Transverse colon (tissue), 4 donors: ENCODE measurements around the gene CDT1. TPM values are rescaled to one million over a fixed set of nuclear protein-coding genes. Genes with fewer than 3 reads are reported as not detected.

Experiments
- DNase-seq: peaks from one replicate; pipeline ENCODE4 v3.0.0-alpha.2; 2019
- H3K27ac ChIP-seq, 4 donors: fragments of 200-600 bp; sonication (generic); 2 replicates each; pipeline ENCODE4 v1.5.1; 2016 to 2018; ENCODE audit warnings: inconsistent platforms in 4 of 4
- H3K27me3 ChIP-seq: fragments of 200-600 bp; sonication (generic); 2 replicates; pipeline ENCODE4 v1.5.1; 2017; ENCODE audit warnings: inconsistent platforms
- H3K36me3 ChIP-seq, 4 donors: fragments of 200-600 bp; sonication (generic); 2 replicates each; pipeline ENCODE4 v1.5.1; 2017 to 2019; ENCODE audit warnings: inconsistent platforms in 4 of 4
- H3K4me1 ChIP-seq, 4 donors: fragments of 200-600 bp; sonication (generic); 2 replicates each; pipeline ENCODE4 v1.5.1; 2017 to 2020; ENCODE audit warnings: inconsistent platforms in 4 of 4
- H3K4me3 ChIP-seq, 4 donors: fragments of 200-600 bp; sonication (generic); 1 replicate in 1 of 4; 2 replicates in 3 of 4; pipeline versions ENCODE4 v1.5.1 to v1.6.1; 2017 to 2019; ENCODE audit warnings: inconsistent platforms in 4 of 4
- H3K9me3 ChIP-seq, 2 donors: fragments of 200-600 bp; sonication (generic); 2 replicates each; pipeline ENCODE4 v1.5.1; 2017 to 2019; ENCODE audit warnings: inconsistent platforms in 2 of 2
- CTCF ChIP-seq, 5 experiments: fragments of 200-600 bp in 3 of 5; fragments of 450-650 bp in 2 of 5; sonication (generic) in 3 of 5; IDR thresholded peaks; 1 replicate in 2 of 5; 2 replicates in 3 of 5; pipeline ENCODE4 v1.5.1; 2016 to 2017; ENCODE audit warnings: antibody characterized with exemption in 5 of 5, inconsistent platforms in 3 of 5, mild to moderate bottlenecking in 2 of 5, moderate library complexity in 1 of 5
- EP300 ChIP-seq: sonication (generic); formaldehyde crosslinking; IDR thresholded peaks from one replicate; pipeline ENCODE4 v1.6.1; 2017; ENCODE audit warnings: antibody characterized with exemption, low read depth
- POLR2A ChIP-seq: fragments of 450-650 bp; IDR thresholded peaks from one replicate; pipeline ENCODE4 v1.6.1; 2016; ENCODE audit warnings: antibody characterized with exemption, mild to moderate bottlenecking, moderate library complexity
- POLR2AphosphoS5 ChIP-seq, 3 donors: sonication (generic); formaldehyde crosslinking; IDR thresholded peaks; one replicate each; pipeline ENCODE4 v1.6.1; 2016; ENCODE audit warnings: antibody characterized with exemption in 3 of 3
- WGBS, 2 donors: methylation state at CpG; one replicate each; pipeline ENCODE4 v1.1.5; 2018; ENCODE audit warnings: low coverage in 1 of 2; 5-methylcytosine and 5-hydroxymethylcytosine counted together
- in situ Hi-C, 4 donors: fragments of 200-750 bp; cut with MboI; loops; one replicate each; pipeline versions ENCODE4 v1.15.0 to v1.15.1; 2017; ENCODE audit warnings: low sequenced_read_pairs in 3 of 4, low pct_ligation_motif_present in 1 of 4, low pct_unique_long_range_greater_than_20kb in 1 of 4
- intact Hi-C: fragments of 100-400 bp; cut with DNase I; formaldehyde crosslinking; loops from one replicate; pipeline ENCODE4 v1.15.1; 2023; ENCODE audit warnings: low total_unique reads
- total RNA-seq, 4 donors: library from RNA; depleted of rRNA; stranded (reverse); fragments of >200 nt; gene quantifications; one replicate each; pipeline ENCODE4 v1.1.0, GENCODE V29; 2016

The CDT1 gene
- total RNA-seq, 4 donors from 2014 or later, result 3.8 to 12.5 (median 6.7) TPM; not detected in 1

- Histone ChIP-seq H3K27ac (no peak overlapping the region), H3K27me3 (no peaks in the 10 kb centered on the region), H3K4me3 (no peak overlapping the region), H3K9me3 (no peaks in the 10 kb centered on the region), H3K36me3 (peaks cover 0 to 13% (median 4%) of the 10 kb centered on the region in 4 donors), H3K4me1 (no peaks in the 10 kb centered on the region)
- TF ChIP-seq POLR2AphosphoS5 (IDR thresholded peaks at IDR 0.05), result no peak
- no peak for TF ChIP-seq EP300
- TF ChIP-seq CTCF (IDR thresholded peaks at IDR 0.05), result no peak
- no peak for TF ChIP-seq POLR2A
- intact Hi-C loops, result no loop called here
- WGBS, 2 donors, result 89% methylated on average over 25 of the region's 39 CpGs; no CpG with 5 or more reads in 1 of the 2 donors
- DNase-seq, result no peak
- in situ Hi-C loops, result no loop called here
Observed at GRCh38 chr16:88839026-88839529, 35.5 kb downstream of the CDT1 start.

DNA sequence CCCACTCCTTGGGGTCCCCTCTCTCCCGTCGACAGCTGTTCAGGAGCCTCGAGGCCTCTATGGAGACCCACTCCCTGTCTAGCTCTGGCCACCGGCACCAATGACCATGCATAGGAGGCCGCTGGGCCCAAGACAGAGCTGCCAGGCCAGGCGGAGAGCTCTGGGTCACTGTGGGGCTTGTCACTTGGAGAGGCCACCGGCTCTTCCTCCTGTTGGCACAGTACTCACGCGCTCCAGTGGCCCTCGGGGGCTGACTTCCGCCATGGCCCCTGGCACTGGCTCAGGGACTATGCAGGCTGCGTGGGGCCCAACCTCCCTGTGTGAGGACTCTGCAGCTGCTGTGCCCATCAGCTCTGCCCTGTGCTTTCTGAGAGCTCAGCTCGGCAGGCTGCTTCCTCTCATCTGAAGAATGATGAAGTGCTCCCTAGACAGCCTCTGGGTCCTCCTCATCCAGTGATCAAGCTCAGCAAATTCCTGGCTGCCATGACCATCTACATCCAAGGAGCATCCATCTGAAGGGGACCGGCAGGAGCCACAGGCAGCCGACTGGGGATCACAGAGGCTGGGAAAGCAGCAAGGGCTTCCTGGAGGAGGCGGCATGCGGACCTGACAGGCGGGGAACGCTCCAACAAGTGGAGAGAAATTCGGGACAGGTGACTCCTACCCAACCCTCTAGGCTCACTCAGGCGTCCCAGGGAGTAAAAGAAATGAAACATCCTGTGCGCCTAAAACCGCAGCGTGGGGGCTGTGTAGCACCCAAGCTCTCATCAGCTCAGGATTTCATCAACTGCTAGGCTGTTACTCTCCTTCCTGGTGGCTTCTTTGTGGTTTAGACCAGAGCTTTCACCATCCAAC lies 36.4 kb downstream of the CDT1 start:
- DNase-seq, result no peak
- H3K9me3 ChIP-seq, result no peaks in the 10 kb centered on the region
- H3K4me1 ChIP-seq, result no peaks in the 10 kb centered on the region
- no peaks in the 10 kb centered on the region for H3K27me3 ChIP-seq
- WGBS, 2 donors, result 92 to 100% methylated on average over 1 to 24 of the region's 24 CpGs
- intact Hi-C loops, result no loop called here
- peaks cover 0 to 13% (median 4%) of the 10 kb centered on the region in 4 donors for H3K36me3 ChIP-seq
- no peak overlapping the region for H3K4me3 ChIP-seq
- H3K27ac ChIP-seq, result no peak overlapping the region
- in situ Hi-C loops, result no loop called here
- TF ChIP-seq POLR2AphosphoS5 (IDR thresholded peaks at IDR 0.05) (no peak), CTCF (IDR thresholded peaks at IDR 0.05) (no peak), POLR2A (no peak), EP300 (no peak)

- DNase-seq, result no peak
- H3K27me3 ChIP-seq, result no peaks in the 10 kb centered on the region
- H3K9me3 ChIP-seq, result no peaks in the 10 kb centered on the region
- no peak for TF ChIP-seq POLR2AphosphoS5 (IDR thresholded peaks at IDR 0.05)
- TF ChIP-seq EP300, result no peak
- no peak for TF ChIP-seq CTCF (IDR thresholded peaks at IDR 0.05)
- no peak for TF ChIP-seq POLR2A
- 91 to 93% methylated on average over 7 to 30 of the region's 30 CpGs for WGBS, 2 donors
- H3K27ac ChIP-seq, result no peak overlapping the region
- in situ Hi-C loops, result no loop called here
- no peak overlapping the region for H3K4me3 ChIP-seq
- H3K4me1 ChIP-seq, result no peaks in the 10 kb centered on the region
- intact Hi-C loops, result no loop called here
- H3K36me3 ChIP-seq, result peaks cover 0 to 13% (median 4%) of the 10 kb centered on the region in 4 donors
Observed at GRCh38 chr16:88840600-88841215, 37.1 kb downstream of the CDT1 start.

- WGBS, 2 donors, result 89 to 96% methylated on average over 5 to 35 of the region's 40 CpGs
- TF ChIP-seq EP300 (no peak), POLR2AphosphoS5 (IDR thresholded peaks at IDR 0.05) (no peak), CTCF (IDR thresholded peaks at IDR 0.05) (no peak), POLR2A (no peak)
- H3K9me3 ChIP-seq, result no peaks in the 10 kb centered on the region
- no peak for DNase-seq
- no peak overlapping the region for H3K27ac ChIP-seq
- H3K4me3 ChIP-seq, result no peak overlapping the region
- no peaks in the 10 kb centered on the region for H3K4me1 ChIP-seq
- H3K36me3 ChIP-seq, result peaks cover 0 to 13% (median 4%) of the 10 kb centered on the region in 4 donors
- H3K27me3 ChIP-seq, result no peaks in the 10 kb centered on the region
- in situ Hi-C loops, result no loop called here
- intact Hi-C loops, result no loop called here
Observed at GRCh38 chr16:88841521-88842307, 38.1 kb downstream of the CDT1 start.
